ENCODE results near the gene RNF4. TPM values are rescaled to one million over a fixed set of nuclear protein-coding genes. Genes with fewer than 3 reads are reported as not detected.

The RNF4 gene
- total RNA-seq, 1 donor from 2014 or later = 52.7 TPM

DNA sequence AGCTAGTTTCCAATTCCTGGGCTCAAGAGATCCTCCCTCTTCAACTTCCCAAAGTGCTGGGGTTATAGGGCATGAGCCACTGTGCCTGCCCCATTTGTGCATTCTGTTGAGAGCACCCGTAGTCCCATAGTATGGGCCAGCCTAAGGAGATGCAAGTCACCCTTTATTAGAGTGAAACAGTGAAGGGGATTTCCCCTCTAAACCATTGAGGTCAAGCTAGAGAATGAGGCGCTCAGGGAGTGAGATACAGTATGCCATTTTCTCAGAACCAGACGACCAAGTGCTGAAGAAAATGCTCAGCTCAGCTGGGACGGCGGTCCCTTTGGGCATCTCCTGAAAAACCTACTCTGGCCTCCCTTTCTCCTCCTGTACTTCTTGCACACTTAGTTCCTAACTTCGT, 18.7 kb downstream of the RNF4 start:
- H3K27me3 ChIP-seq (ENCODE audit: control insufficient read depth, insufficient read depth, low read length) = no peaks in the 10 kb centered on the region
- TF ChIP-seq CTCF (IDR thresholded peaks at IDR 0.05; ENCODE audit: insufficient read depth, low read length, severe bottlenecking) = no peak
- DNase-seq (ENCODE audit: low read depth) (no peak), FAIRE-seq (no peak)
- peaks cover 7% of the 10 kb centered on the region for H3K36me3 ChIP-seq (ENCODE audit: control insufficient read depth, insufficient read depth, low read length)
- H3K4me3 ChIP-seq (ENCODE audit: low read depth, low read length) = no peak overlapping the region

GRCh38 chr4:2489081-2489805, 20.3 kb downstream of the RNF4 start:
- Histone ChIP-seq H3K27me3 (ENCODE audit: control insufficient read depth, insufficient read depth, low read length) (no peaks in the 10 kb centered on the region), H3K36me3 (ENCODE audit: control insufficient read depth, insufficient read depth, low read length) (peaks cover 10% of the 10 kb centered on the region), H3K4me3 (ENCODE audit: low read depth, low read length) (no peak overlapping the region)
- DNase-seq (ENCODE audit: low read depth) (no peak), FAIRE-seq (no peak)
- no peak for TF ChIP-seq CTCF (IDR thresholded peaks at IDR 0.05; ENCODE audit: insufficient read depth, low read length, severe bottlenecking)

DNA sequence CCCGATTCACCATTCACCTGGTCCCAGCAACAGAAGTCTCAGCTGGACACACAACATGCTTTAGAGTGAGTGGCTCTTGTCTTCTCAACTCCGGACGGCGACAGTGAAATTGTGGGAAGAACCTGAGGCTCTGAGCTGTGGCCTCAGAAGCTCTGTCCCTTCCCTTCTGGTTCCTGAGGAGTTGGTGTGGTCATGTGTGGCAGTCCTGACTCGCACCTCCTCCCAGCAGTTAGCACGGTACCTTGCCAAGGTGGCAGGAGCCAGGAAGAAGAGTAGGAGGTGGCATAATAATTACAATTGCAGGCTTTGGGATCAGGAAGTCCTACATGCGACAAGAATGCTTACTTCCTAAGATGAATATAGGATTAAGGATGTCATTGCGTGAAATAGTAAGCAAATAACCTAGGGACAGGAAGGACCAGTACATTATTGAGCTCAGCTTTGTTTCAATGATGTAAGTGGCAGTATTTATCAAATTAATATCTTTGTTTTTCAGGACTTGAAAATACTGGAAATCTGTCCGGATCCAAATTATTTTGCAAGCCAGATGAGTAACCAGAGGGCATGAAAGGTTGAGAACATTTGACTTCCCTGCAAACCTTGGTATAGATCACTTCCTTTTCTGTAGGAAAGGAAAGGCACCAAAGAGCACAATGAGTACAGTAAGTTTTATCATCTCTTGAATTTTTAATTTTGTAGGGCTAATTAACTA, 21.1 kb downstream of the RNF4 start:
- peaks cover 12% of the 10 kb centered on the region for H3K36me3 ChIP-seq (ENCODE audit: control insufficient read depth, insufficient read depth, low read length)
- no peaks in the 10 kb centered on the region for H3K27me3 ChIP-seq (ENCODE audit: control insufficient read depth, insufficient read depth, low read length)
- FAIRE-seq (no peak), DNase-seq (ENCODE audit: low read depth) (peak; percentile 15)
- no peak for TF ChIP-seq CTCF (IDR thresholded peaks at IDR 0.05; ENCODE audit: insufficient read depth, low read length, severe bottlenecking)
- H3K4me3 ChIP-seq (ENCODE audit: low read depth, low read length) = no peak overlapping the region

- no peak for DNase-seq (ENCODE audit: low read depth)
- no peak overlapping the region for H3K4me3 ChIP-seq (ENCODE audit: low read depth, low read length)
- no peak for TF ChIP-seq CTCF (IDR thresholded peaks at IDR 0.05; ENCODE audit: insufficient read depth, low read length, severe bottlenecking)
- peaks cover 17% of the 10 kb centered on the region for H3K36me3 ChIP-seq (ENCODE audit: control insufficient read depth, insufficient read depth, low read length)
- FAIRE-seq = no peak
- no peaks in the 10 kb centered on the region for H3K27me3 ChIP-seq (ENCODE audit: control insufficient read depth, insufficient read depth, low read length)
These were observed 24.1 kb downstream of the RNF4 start for GRCh38 chr4:2492970-2493369.

DNA sequence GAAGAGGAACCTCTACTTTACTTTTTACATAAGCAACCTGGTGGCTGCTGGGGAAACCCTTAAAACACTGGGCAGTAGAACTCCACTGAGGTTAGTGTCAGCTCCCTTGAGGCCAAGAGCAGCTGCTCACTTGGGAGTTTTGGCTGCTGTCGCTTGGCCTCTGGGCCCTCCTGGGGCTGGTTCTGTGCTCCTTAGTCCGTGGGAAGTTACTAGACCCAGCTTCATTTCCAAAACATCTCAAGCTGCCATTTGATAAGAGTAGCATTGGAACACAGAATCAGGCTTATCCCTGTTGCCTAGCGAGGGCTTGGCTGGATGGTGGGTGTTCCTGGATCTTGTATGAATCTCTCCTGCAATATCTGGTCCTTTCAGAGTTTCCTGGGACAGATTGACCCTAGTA, 26.1 kb downstream of the RNF4 start:
- no peak overlapping the region for H3K4me3 ChIP-seq (ENCODE audit: low read depth, low read length)
- no peak for FAIRE-seq

More for the DNA sequence above, 26.1 kb downstream of the RNF4 start:
- Histone ChIP-seq H3K36me3 (ENCODE audit: control insufficient read depth, insufficient read depth, low read length) (peaks cover 18% of the 10 kb centered on the region), H3K27me3 (ENCODE audit: control insufficient read depth, insufficient read depth, low read length) (no peaks in the 10 kb centered on the region)
- DNase-seq (ENCODE audit: low read depth) = no peak
- no peak for TF ChIP-seq CTCF (IDR thresholded peaks at IDR 0.05; ENCODE audit: insufficient read depth, low read length, severe bottlenecking)

Data from bronchial epithelial cell (primary cell).